Central memory CD4-positive, alpha-beta T cell (primary cell): ENCODE data around the gene PACSIN2.
"Not testable (repeated sequence)": the region's sequence is repeated elsewhere in the genome, so short reads cannot be mapped to it uniquely, and the experiment has no call there.

ENCODE experiments used
- DNase-seq: peaks from one replicate; pipeline ENCODE4 v3.0.0; 2022

Gene PACSIN2

GRCh38 chr22:42922374-42923191 is 92.4 kb downstream of the PACSIN2 start:
- no peak for DNase-seq

GRCh38 chr22:42920101-42920820 is 94.7 kb downstream of the PACSIN2 start:
- no peak for DNase-seq

- no peak for DNase-seq
Measured at GRCh38 chr22:42919199-42919598, 95.8 kb downstream of the PACSIN2 start.

GRCh38 chr22:42918500-42918899 is 96.4 kb downstream of the PACSIN2 start:
- DNase-seq: no peak

- not testable (repeated sequence) for DNase-seq
Measured at GRCh38 chr22:42917358-42917757, 97.6 kb downstream of the PACSIN2 start.

- no peak for DNase-seq
Measured at GRCh38 chr22:42915980-42916765, 98.8 kb downstream of the PACSIN2 start.

- no peak for DNase-seq
Measured at GRCh38 chr22:42914511-42915076, 100.4 kb downstream of the PACSIN2 start.

- DNase-seq: no peak
Measured at GRCh38 chr22:42913874-42914510, 101.0 kb downstream of the PACSIN2 start.

- DNase-seq: no peak
Measured at GRCh38 chr22:42912059-42912458, 102.9 kb downstream of the PACSIN2 start.

- no peak for DNase-seq
Measured at GRCh38 chr22:42910221-42910942, 104.6 kb downstream of the PACSIN2 start.

GRCh38 chr22:42909363-42910058 is 105.4 kb downstream of the PACSIN2 start:
- DNase-seq: no peak

GRCh38 chr22:42908374-42908746 is 106.6 kb downstream of the PACSIN2 start:
- no peak for DNase-seq

GRCh38 chr22:42907404-42908373 is 107.3 kb downstream of the PACSIN2 start:
- DNase-seq: no peak

- no peak for DNase-seq
Measured at GRCh38 chr22:42906605-42907348, 108.2 kb downstream of the PACSIN2 start.

- DNase-seq: no peak
Measured at GRCh38 chr22:42905702-42906183, 109.2 kb downstream of the PACSIN2 start.

GRCh38 chr22:42905217-42905616 is 109.7 kb downstream of the PACSIN2 start:
- no peak for DNase-seq

GRCh38 chr22:42904050-42904449 is 110.9 kb downstream of the PACSIN2 start:
- no peak for DNase-seq

GRCh38 chr22:42902875-42903510 is 112.0 kb downstream of the PACSIN2 start:
- no peak for DNase-seq
